ENCODE results near the gene EML5.

- TF ChIP-seq POLR2AphosphoS5 (IDR thresholded peaks at IDR 0.05; ENCODE audit: insufficient read depth in 1 of 2, low read depth in 1 of 2) (no peak), CTCF (IDR thresholded peaks at IDR 0.05) (no peak)
Measured at GRCh38 chr14:88737245-88737644, 55.5 kb downstream of the EML5 start.

Data from vagina (tissue), 2 donors.